ENCODE results near the gene LIPA. TPM values are rescaled to one million over a fixed set of nuclear protein-coding genes. Genes with fewer than 3 reads are reported as not detected.
A peak's percentile ranks its signal among the peaks of the same experiment; 100 is the strongest.
"Not testable (repeated sequence)": the region's sequence is repeated elsewhere in the genome, so short reads cannot be mapped to it uniquely, and the experiment has no call there.

LIPA gene
- polyA plus RNA-seq, 12 donors = 26.3 to 55.7 (median 38.9) TPM; not detected in 1

DNA sequence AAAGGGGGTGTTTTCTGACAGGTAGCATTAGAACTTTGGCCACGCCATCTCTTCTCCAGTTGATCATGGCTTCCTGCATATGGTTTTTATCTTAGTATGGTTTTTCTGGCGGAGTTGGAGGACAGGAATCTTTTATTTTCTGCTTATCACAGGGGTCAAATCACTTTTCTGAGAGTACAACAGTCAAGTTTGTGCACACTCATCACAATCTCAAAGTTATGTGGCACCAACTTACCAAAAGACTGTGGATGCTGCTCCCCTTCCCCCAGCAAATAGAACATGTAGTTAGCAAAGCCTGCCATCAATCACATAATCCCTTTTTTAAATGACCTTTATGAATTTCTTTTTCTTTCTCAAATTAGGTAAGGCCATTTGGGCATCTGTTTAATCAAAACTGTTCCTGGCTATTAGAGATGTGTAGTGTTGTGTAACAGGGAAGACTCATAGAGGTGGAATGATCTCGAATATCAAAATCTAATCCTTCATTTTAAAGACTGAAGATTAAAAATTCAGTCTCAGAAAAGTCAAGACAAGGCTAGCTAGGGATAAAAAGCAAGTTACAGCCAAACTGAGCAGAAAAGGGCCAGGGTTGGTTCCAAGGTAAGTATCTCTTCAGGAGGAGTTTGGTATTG is 40.7 kb downstream of the LIPA start:
- DNase-seq = no peak

DNA sequence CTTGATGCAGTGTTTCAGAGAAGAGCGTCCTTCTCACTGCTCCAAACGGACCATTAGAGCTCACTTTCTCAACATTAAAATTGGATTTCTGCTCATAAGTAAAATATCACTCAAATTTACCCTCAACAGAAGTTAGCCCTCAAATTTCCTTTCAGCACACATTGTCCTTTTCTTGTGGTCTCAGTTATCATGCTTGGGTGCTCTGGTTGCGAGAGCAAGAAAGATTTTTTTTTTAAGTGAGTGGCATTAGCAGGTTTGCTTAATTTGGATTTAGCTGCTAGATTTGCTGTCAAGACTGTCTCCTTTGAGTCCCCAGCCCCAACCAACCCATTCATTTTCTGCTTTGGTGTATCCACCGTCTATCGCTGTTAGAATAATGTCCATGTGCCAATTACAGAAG is 41.9 kb downstream of the LIPA start:
- no peak for DNase-seq

DNA sequence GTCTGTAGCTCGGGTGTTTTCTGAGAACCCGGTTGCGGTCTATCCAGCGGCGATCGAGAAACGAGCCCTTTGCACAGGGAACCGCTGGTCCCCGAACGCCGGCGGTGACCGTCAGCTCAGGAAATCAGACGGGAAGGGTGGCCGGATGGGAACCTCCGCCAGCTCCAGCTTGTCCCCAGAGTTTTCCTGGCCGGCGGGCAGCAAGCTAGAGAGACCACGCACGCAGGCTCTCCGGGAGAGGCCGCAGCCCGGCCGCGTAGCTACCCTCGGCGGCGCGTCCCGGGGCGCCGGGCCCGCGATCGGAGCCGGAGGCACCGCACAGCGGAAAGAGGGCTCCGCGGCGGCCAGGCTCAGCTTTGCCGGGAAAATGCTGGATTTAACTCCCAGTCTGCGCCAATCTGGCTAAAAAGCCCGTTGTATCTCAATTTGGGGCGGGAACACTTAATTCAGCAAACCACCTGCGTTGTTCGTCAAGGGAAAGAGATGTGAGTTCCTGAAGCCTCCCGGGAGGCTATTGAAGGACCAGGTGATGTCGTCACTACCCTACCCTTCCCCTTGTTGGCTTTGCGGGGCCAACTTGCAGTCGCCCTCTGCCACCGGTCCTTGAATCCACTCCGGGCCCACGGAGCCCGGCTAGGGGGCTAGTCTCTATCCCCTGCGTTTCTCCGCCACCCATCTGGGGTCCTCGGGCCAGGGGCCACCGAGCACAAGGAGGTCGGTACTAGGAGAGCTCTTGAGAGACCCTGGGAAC is 43.6 kb downstream of the LIPA start:
- DNase-seq = peak; percentile 56

DNA sequence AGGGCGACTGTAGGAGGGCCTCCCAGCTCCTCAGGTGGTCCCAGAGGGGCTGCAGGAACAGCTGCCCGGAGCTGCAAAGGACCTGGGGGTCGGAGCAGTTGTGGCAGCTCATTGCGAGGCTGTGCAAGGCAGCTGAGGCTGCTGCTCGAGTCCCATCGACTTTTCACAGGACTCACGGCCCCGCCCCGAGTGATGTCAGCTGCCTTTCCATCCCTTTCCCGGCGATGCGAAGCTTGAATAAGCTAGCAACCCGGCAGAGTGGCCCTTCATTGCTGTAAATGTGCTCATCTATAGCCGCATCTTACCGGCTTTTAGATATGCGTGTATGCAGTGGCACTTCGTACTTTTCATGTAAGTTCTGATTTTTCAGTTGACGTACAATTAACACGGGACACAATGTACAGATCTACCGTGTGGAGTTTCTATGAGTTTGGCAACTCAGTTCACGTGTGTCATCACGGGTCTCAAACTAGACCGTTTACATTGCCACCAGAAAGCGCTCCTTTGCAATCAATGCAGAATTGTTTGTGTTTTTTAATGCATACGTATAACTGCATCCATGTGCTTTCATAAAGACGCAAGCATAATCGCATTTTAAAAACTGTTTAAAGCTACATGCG is 44.3 kb downstream of the LIPA start, which contains the start of gene CH25H:
Gene CH25H (minus strand): TSS at position 137 of the 620 bp plus-strand sequence. CDS start 25 bp downstream, at position 112.
- DNase-seq = peak; percentile 82

DNA sequence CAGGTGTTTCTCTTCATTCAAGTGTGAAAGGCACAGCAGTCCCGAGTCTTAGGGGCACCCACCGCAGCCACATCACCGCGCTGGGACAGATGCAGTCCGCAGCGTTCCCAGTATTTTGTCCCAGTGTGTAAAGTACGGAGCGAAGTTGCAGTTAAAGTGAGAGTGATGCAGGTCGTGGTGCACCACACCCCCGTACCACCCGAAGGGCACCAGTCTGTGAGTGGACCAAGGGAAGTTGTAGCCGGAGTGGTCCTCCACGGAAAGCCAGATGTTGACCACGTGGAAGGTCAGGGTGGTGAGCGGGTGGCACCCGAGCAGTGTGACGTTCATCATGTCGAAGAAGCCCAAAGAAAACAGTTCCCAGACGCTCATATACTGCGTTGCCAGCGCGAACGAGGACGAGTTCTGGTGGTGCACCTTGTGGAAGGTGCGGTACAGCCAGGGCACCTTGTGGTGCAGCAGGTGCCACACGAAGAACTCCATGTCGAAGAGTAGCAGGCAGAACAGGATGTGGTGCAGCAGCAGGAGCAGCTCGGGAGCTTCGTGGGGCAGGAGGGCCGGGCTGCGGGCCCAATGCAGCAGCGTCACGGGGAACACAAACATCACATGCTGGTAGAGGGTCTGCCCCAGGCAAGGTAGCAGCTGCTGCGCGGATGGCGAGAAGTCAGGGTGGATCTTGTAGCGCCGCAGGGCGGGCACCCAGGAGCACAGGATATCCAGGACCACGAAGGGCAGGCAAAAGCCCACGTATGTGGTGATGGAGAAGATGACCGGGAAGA is 45.0 kb downstream of the LIPA start:
- no peak for DNase-seq

DNA sequence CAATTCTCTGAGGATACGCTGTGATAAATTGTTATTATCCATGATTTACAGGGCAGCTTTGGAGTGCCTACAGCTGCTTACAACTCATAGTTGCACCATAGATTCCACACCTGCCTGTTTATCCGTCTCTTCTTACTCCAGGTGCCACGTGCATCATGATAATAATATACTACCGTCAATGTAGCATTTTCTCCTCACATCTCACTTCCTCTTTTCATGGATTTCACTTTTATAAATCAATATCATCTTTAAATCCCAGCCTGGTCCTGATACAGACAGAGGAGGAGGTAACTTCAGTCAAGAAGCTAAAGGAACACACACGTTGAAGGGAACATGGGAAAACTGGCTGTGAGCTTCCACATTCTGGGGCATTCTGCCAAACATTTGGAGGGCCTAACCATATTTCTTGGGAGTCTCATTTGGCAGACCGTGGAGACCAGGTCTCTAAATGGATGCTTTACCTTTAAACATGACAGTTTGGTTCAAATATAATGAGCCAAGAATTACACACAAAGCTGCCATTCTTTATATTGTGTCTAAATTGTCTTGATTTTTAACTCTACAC is 46.9 kb downstream of the LIPA start:
- DNase-seq = no peak

DNA sequence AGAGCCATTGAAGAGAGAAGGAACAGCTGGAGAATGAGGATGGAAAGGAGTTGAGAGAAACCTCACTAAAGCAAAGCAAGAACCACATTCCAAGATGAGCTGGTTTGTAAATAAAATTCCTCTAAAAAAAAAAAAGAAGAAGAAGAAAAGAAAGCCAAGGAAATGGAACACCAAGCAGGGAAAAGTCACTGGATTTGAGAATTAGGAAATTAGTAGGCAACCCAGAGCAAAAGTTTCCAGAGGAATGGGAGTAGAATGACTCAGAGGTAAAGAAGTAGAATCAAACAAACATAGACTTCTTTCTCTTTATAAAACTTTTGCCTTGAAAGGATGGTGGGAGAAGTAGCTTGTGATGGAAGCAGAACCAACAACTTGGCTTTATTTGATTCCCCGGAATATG is 48.3 kb downstream of the LIPA start:
- no peak for DNase-seq

DNA sequence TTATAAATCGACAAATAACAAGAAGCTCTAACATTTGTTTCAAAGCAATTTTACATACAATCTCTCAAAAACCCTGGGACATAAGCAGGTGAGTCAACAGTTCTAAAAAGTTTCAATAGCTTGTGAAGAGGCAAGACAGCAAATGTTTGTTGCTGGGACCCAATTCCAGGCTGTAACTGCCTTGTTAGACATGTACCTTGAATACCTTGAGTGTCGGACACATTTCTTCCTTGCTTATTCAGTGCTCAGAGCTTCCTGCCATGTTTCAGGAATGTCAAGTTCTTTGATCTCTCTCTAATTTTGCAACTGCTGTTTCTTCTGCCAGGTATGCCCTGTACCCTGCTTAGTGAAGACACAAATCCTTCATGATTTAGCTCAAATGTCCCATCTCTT is 49.5 kb downstream of the LIPA start:
- DNase-seq = no peak

DNA sequence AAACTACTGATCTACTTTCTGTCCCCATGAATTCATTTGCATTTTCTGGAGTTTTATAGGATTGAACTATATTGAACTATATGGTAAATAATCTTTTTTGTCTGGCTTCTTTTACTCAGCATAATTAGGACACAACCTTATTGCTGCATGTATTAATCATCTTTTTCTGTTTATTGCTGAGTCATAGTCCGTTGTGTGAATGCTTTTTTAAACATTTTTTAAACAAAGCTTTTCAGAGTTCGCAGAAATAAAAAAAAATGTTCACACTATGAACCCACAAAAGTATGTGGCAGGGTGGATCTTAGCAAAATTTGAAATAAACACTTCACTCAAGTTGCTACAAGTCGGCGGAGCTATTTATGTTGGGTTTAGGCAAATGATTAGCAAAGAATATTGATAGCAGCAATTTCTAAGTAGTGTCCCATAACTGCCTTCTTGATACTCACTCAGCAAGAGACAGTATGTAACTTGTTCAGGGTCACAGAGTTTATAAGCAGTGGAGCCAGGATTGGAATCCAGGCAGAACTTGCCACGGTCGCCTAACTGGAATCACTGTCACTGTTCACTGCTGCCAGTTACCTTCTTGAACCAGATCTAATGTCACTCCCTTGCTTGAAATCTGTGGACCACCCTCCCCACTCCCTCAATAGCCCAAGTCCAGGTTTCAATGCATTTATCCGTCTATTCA is 50.1 kb downstream of the LIPA start:
- DNase-seq = no peak

DNA sequence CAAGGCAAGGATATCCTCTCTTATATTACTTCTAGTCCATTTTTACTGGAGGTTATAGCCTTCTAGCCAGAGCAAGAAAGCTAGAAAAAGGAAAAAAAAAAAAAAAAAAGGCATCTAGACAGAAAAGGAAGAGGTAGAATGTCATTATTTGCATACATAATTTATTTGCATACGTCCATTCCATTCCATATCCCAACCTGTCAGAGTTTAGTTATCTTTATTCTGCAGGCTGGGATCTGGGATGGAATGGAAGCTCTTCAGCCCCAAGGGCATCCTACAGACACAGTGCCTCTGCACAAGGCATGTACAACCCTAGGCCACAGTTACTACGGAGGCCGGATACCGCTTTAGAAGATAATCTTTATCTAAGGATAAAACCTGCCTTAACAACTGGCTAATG is 54.1 kb downstream of the LIPA start:
- DNase-seq = no peak

DNA sequence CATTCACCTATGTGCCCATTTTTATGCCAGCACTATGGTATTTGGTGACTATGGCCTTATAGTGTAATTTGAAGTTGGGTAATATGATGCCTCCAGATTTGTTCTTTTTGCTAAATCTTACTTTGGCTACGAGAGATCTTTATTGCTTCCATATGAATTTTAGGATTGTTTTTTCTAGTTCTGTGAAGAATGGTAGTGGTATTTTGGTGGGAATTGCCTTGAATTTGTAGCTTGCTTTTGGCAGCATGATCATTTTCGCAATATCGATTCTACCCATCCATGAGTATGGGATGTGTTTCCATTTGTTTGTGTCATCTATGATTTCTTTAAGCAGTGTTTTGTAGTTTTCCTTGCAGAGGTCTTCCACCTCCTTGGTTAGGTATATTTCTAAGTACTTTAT is 60.3 kb downstream of the LIPA start:
- not testable (repeated sequence) for DNase-seq

DNA sequence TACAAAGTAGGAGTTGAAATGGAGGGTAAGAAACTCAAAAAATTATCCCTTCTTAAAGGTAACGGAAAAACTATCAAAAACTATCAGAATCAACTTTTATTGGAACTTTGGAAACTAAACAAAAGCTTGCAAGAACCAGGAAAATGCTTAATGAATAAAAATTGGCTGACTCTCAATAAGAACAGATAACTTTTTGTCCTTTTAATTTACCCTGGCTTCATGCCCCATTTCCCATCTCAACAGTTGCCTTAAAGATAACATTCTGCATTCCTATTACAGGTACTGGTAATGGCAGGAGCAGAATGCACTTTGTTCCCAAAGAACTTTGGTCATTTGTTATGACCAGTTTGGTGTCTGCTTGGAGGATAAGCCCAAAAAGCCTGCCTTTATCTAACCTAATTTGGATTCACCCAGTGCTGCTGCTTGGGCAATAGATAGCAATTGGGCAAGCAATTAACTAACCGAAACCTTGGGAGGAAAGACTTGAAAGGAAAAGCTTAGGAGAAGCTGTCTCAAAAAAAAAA is 62.3 kb downstream of the LIPA start:
- DNase-seq = no peak

DNA sequence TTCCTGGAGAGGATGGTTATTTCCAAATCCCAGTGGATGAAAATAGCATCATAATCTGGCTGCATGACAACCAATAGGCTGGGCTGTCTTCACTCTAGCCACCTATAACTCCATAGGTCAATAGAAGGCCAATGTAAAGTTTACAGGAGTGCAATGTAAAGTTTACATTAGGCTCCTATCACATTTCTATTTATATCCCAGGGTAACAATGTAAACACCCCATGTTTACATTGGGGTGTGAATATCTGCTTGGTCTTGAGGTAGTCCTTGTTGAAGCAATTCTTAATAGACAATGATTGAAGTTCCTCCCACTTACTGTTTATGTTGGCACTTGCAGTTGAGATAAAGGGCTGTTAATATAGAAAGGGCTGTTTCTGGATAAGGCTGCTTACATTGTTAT is 65.9 kb downstream of the LIPA start:
- DNase-seq = no peak

DNA sequence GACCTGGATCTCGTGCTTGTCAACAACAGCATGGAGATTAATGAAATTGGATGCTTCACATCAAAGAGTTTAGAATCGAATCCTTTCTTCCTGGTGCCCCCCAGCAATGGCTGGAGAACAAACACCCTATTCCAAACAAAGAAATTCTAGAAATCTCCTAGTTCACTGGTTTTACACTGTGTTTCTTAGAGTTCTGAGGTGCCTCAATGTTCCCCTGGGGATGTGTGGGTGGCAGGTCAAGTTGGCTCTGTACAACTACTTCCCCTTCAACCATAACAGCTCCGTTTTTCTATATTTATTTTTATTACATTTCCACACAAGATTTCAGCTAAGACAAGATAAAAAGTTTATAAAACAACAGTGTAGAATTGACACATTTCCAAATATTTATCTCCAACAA is 66.9 kb downstream of the LIPA start:
- no peak for DNase-seq

DNA sequence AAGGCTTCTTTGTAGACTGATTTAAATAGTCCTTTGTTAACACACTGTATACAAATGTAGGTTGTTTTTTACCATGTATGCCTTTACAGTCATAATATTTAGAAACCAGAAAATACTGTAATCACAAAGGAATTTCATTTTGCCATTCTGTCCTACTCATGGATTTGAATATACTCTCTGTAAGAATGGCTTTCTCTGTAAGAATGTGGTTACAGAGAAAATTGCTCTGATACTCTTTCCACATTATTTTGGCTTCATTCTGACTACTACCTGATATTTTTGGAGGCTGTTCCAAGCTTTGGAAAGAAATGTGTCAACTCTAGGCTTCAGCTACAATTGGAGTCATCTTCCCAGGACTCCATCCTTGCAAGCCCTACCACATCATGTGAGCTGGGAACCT is 68.0 kb downstream of the LIPA start:
- no peak for DNase-seq

DNA sequence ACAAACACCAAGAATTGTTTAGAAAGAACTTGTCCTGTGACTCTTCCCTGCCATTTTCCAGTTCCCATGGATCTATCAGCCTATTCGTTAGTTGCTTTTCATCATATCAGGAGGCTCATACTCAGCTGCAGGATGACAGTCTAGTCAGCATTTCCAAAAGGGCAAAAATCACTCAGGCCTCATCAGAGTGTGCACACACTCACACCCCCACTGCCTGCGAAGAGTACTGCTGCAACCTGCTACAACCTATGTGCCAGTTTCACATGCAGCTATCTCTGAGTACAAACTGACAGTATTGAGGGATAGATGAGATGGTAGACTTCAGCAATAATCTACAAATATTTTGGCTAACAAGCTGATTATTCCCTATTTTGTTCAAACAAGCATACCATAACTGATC is 68.7 kb downstream of the LIPA start:
- DNase-seq = no peak

DNA sequence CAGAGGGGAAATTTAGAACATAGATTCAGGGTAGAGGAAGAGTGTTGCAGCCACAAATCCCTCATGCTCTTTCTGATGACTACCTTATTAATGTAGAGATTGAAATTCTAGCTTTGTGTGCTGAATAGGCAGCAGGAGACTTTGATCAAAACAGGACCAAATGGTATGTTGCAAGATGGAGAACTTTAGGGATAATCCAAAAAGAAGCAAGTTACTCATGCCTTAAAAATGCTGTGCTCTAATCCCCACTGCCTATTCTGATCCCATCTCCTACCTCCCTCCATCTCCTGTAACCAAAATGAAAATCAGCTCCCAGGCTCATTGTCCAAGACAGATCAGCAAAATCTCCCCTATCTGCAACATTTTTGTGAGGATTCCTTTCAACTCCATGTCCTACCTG is 75.8 kb downstream of the LIPA start:
- DNase-seq = no peak

DNA sequence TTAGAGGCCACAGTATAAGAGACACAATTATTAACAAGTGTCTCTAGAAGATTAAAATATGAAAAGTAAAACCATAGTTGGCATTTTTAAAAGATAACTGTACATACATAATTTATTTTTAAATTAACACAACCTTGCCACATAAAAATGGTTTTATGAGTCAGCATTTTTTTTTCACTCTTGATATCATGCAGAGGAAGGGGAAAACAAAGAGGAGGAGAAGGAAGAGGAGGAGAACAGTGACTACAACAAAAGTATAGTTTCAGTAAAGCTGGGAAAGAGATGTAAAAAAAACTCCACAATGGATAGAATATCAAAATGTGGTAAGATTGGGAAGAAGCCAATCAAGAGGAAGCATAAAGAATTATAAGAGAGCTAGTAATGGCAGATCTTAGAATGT is 78.5 kb downstream of the LIPA start:
- DNase-seq = no peak

DNA sequence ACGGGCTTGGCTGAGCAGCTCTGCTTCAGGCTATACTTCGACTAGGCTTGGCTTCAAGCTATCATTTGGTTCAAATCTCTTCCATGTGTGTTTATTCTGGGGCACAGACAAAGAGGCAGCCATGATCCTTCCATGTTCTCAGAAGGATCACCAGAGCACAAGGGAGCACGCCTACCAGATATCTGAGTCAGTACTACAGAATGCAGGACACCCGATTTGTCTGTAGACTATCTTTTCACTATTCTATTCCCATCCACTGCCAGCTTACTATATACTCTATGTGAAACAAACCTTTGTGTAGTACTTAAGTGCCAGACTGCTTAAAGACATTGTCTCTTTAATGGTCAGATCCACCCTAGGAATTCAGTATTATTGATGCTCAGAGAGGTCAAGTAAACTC is 79.6 kb downstream of the LIPA start:
- DNase-seq = no peak

DNA sequence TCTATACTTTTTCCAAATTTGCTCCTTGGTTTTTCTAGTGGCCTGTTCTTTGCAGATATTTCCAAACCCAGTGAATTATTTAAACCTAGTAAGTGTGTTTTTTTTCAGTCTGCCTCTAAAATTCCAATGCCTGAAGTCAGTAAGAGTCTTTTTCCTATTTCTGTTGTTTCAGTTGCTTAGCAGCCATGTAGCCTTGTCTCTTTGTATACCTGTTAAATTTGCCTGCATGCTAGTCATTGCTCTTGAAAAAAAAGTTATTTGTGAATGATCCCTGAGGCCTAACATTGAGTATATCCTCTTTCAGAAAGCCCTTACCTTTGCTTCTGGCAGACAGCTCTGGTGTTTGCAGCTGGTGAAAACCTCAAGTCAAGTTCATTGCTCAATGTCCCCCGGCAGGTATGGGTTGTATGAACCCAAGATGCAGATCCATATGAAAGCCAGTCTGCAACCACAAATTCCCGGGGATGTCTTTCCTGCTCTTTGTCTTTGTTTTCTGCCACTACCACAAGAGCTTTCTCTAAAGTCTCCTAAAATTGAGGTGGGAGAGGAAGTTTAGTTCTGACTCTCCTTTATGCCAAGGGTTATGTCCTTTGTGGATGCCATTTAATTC is 80.2 kb downstream of the LIPA start:
- no peak for DNase-seq

Measured in muscle of arm (tissue), 12 donors.